GM18505 (cell line): ENCODE measurements around the gene ZRANB3.
"Not testable (repeated sequence)": the region's sequence is repeated elsewhere in the genome, so short reads cannot be mapped to it uniquely, and the experiment has no call there.

ENCODE experiments used
- ATAC-seq: cut with Tn5 transposase; IDR thresholded peaks from one replicate; pipeline ENCODE4 v1.9.1; 2021; ENCODE audit not compliant: unreplicated experiment
- POLR2A ChIP-seq: IDR thresholded peaks from 4 replicates; pipeline ENCODE4 v1.6.1; 2011; ENCODE audit warnings: borderline replicate concordance; ENCODE audit not compliant: insufficient read depth, insufficient read length; ENCODE audit errors: extremely low read depth

Gene ZRANB3

DNA sequence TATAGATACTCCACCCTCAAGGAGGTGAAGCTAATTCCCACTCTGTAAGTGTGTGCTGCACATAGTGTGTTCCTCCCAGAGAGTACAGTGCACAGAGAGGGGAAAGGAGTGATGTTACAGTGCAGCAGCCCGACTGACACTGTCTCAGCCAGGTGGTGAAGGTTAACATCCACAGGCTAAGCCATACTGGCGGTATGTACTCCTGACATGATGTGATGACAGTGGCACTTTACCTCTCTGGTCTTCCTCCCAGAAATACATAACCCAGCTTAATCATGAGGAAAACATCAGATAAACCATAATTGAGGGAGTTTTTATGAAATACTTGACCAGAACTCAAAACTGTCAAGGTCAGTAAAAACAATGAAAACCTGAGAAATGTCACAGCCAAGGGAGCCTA lies 371.8 kb downstream of the ZRANB3 start:
- no peak for TF ChIP-seq POLR2A
- no peak for ATAC-seq

- ATAC-seq = no peak
- TF ChIP-seq POLR2A = no peak
Observed at GRCh38 chr2:135157856-135158255, 373.2 kb downstream of the ZRANB3 start.

- no peak for TF ChIP-seq POLR2A
- ATAC-seq = no peak
Observed at GRCh38 chr2:135154962-135155361, 376.1 kb downstream of the ZRANB3 start.

DNA sequence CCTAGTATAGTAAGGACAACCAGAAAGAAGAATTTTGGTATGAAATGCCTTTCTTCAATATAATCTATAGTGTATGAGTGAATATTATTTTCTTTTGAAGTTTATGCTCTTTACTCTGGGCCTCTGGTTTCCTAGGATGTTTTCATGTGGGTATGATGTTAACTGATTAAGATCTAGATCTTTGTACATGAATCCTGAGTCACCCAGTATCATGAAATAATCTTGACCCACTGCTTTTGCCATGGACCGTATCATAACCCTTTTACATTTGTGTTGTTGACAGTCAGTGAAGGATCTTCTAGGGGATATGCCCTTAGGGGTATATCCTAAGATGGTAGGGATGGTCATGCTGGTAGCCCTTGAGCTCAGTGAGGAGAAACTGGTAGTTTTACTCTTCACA lies 378.7 kb downstream of the ZRANB3 start:
- TF ChIP-seq POLR2A = no peak
- ATAC-seq = no peak

DNA sequence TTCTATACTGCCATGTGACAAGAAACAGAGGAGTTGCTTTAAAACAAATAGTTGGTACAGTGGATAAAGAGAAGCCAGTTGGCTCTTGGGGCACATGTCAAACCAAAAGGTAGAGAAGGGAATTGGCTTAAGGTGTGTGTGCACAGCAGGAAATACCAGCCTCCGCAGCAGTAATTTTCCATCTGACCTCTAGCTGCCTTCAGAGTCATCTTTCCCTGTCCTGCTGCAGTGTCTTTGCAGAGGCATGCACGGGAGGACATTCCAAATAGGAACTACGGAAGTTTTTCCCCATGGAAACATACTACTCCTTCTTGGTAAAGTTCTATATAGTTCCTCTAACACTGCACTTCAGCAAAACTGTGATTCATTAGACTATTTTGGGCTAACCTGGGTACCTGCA lies 379.4 kb downstream of the ZRANB3 start:
- no peak for TF ChIP-seq POLR2A
- ATAC-seq = no peak

DNA sequence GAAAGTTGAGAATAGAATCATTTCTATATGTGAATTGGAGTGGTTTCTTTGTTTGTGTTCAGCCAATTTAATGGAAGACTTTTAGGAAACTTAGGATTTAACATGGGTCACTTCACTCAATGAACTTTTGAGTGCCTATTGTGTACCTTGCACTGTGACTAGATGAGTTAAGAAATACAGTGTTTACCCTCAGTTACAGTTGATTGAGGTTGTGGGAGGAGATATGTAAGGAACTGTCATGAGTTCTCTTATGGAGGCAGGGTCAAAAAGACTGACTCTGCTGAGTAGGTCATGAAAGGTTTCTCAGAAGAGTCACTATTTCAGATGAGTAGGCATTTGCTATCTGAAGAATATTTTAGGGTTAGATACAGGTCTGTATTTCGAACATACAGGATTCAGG lies 380.3 kb downstream of the ZRANB3 start:
- TF ChIP-seq POLR2A = no peak
- no peak for ATAC-seq

- no peak for TF ChIP-seq POLR2A
- ATAC-seq = no peak
Observed at GRCh38 chr2:135149251-135149650, 381.8 kb downstream of the ZRANB3 start.

- TF ChIP-seq POLR2A = no peak
- ATAC-seq = no peak
Observed at GRCh38 chr2:135144343-135144742, 386.7 kb downstream of the ZRANB3 start.

GRCh38 chr2:135142323-135142722 lies 388.7 kb downstream of the ZRANB3 start:
- ATAC-seq = no peak
- no peak for TF ChIP-seq POLR2A

DNA sequence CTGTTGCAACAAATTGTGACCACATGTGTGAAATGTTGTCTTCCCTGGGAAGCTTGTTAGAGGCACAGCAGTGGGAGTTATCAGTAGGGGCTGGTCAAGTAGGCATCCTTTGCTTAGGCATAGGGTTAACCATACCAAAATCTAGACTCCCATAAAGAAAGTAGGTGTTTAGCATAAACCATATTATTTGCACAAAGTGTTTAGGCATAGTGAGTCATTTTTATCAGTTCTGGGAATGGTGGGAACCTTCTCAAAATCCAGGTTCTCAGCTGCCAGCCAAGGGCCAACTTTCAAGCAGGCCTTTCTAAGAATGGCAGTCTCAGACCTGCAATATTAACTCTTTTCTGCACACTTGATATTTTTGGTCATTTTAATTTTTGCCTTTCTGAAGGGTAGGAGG lies 390.4 kb downstream of the ZRANB3 start:
- no peak for TF ChIP-seq POLR2A
- ATAC-seq = no peak

DNA sequence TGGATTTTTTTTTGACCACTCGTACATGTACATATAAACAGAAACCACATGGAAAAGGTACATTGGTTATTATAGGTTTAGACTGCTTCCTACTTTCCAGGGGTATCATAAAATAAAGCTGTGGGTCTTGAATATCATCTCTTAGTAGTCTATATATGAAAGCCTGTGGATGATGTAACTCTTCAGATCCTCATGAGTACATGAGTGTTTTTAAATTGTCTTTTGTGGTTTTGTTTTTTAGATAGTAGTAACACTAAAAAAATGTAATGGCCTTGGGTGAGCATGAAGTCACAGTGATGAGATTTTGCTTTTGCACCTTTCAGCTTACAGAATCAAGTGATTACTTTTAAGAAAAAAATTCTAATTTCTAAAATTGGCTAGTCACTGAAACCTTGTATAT lies 398.7 kb downstream of the ZRANB3 start:
- ATAC-seq = no peak
- TF ChIP-seq POLR2A = no peak

DNA sequence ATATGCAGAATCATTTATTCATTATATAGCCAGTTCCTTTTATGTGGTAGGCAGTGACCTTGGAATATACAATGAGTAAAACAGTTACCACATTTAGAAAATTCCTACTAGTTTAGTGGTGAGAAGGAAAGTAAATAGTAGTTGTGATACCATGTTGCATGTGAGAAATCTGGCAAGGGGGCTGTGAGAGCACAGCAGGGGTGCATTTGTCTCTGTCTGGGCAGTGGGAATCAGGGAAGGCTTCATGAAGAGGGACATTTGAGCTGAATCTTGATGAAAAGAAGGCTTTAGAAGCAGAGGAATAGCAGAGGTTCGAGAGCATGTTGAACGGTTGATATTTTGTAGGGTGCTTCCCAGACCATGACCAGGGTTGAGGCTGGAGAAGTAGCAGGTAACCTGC lies 400.3 kb downstream of the ZRANB3 start:
- TF ChIP-seq POLR2A = no peak
- ATAC-seq = no peak

DNA sequence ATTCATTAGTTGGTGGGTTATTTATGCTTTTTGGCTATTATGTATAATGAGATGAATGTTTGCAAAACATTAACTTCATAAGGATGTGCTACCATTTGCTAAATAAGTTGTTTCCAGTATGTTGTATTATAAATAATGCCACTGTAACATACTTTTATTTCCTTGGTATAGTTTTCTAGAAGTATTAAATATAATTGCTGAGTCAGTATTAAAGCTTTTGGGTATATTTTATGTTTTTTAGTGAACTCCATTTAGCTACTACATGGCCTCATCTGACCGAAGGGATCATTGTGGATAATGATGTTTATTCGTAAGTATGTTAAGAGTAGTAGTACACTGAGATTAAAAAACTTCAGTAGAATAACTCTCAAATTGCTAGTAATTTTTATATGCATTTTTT lies 405.1 kb downstream of the ZRANB3 start:
- ATAC-seq = no peak
- no peak for TF ChIP-seq POLR2A

DNA sequence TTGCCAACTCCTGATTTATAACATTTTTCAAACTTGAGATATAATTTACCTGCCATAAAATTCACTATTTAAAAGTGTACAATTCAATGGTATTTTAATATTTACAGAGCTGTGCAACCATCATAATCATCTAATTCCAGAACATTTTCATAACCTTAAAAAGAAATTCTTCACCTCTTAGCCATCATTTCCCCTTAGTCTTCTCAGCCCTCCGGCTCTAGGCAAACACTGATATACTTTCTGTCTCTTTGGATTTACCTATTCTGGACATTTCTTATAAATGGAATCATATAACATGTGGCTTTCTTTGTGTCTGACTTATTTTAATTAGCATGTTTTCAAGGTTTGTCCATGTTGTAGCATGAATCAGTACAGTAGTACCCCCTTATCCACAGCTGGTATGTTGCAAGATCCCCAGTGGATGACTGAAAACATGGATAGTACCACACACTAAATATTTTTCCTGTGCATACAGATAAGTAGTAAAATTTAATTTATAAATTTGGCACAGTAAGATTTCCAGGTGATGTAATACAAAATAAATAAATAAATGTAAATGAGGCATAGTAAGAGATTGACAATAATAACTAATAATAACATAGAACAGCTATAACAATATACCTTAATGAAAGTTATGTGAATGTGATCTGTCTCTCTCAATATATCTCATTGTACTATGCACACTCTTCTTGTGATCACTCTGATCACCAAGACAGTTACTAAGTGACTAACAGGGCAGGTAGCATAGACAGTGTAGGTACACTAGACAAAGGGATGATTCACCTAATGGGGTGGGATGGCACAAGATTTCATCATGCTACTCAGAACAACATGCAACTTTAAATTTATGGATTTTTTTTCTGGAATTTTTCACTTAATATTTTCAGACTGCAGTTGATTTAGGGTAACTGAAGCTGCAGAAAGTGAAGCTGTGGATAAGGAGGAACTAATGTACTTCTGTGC lies 405.8 kb downstream of the ZRANB3 start:
- ATAC-seq = no peak
- TF ChIP-seq POLR2A = no peak

GRCh38 chr2:135121658-135122039 lies 409.4 kb downstream of the ZRANB3 start:
- ATAC-seq = not testable (repeated sequence)
